HepG2 (cell line): Measurements from ENCODE around the gene PPFIA2.

Experiments used
- CEBPB ChIP-seq: IDR thresholded peaks from 2 replicates; pipeline ENCODE4 v1.6.1; 2011; ENCODE audit warnings: low read depth, low read length, improper control_type of control experiment, borderline replicate concordance
- CREB1 ChIP-seq, 2 experiments: fragments of 450-650 bp in 1 of 2; IDR thresholded peaks; 2 replicates each; pipeline ENCODE4 v1.6.1; 2016 to 2017; ENCODE audit warnings: control low read depth in 1 of 2, mild to moderate bottlenecking in 1 of 2, missing compliant biosample characterization in 1 of 2, missing genetic modification characterization in 1 of 2
- JUN ChIP-seq: sonication (generic); formaldehyde crosslinking; IDR thresholded peaks from 2 replicates; pipeline ENCODE4 v1.4.0; 2020; ENCODE audit warnings: mild to moderate bottlenecking, missing genetic modification reagents
- SIN3A ChIP-seq: IDR thresholded peaks from 2 replicates; pipeline ENCODE4 v1.6.1; 2011; ENCODE audit warnings: low read depth, mild to moderate bottlenecking, control low read depth, low read length, borderline replicate concordance
- TAF1 ChIP-seq: sonication (generic); formaldehyde crosslinking; IDR thresholded peaks from 2 replicates; pipeline ENCODE4 v1.4.0; 2020; ENCODE audit warnings: missing genetic modification reagents

DNA sequence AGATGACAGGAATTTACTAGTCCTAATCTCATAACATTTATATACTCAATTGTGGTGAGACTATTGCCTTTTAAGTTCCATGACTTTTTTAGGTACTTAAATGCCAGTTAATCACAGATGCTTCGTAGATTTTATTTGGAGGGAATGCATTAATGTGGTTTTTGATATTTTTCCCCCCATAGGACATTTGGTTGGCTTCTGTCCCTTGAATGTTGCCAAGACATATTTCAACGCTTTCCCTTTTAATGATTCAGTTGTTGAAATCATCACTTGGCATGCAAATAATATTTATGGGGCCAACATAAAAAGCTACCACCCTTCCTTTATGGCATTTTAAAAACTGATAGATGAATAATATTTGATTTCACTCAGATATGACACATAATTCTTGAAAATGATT is 509.2 kb downstream of the PPFIA2 start:
- TF ChIP-seq JUN (CRISPR knock-in tag): no peak
- TF ChIP-seq SIN3A: no peak
- TF ChIP-seq TAF1: no peak
- TF ChIP-seq CEBPB: no peak
- TF ChIP-seq CREB1 (IDR thresholded peaks at IDR 0.05): no peak
- TF ChIP-seq CREB1 (CRISPR knock-in tag; IDR thresholded peaks at IDR 0.05): no peak
